Astrocyte of the spinal cord (primary cell): ENCODE data around the gene TMEM82.

Experiments
- DNase-seq: peaks from one replicate; pipeline ENCODE4 v3.0.0; 2011; ENCODE audit warnings: low read depth, low spot score
- H3K4me3 ChIP-seq: 2 replicates; pipeline ENCODE4 v1.5.1; 2011; ENCODE audit warnings: low read depth, mild to moderate bottlenecking, low read length, moderate library complexity
- in situ Hi-C: cut with HindIII; loops from 2 replicates; pipeline ENCODE4 v1.10.0; 2017; ENCODE audit warnings: low sequenced_read_pairs
- TF ChIP-seq, protein P1 (sequence below): IDR thresholded peaks from 2 replicates; pipeline ENCODE4 v1.5.1; 2012; ENCODE audit warnings: low read depth, mild to moderate bottlenecking, low read length, inconsistent platforms

Gene TMEM82

DNA sequence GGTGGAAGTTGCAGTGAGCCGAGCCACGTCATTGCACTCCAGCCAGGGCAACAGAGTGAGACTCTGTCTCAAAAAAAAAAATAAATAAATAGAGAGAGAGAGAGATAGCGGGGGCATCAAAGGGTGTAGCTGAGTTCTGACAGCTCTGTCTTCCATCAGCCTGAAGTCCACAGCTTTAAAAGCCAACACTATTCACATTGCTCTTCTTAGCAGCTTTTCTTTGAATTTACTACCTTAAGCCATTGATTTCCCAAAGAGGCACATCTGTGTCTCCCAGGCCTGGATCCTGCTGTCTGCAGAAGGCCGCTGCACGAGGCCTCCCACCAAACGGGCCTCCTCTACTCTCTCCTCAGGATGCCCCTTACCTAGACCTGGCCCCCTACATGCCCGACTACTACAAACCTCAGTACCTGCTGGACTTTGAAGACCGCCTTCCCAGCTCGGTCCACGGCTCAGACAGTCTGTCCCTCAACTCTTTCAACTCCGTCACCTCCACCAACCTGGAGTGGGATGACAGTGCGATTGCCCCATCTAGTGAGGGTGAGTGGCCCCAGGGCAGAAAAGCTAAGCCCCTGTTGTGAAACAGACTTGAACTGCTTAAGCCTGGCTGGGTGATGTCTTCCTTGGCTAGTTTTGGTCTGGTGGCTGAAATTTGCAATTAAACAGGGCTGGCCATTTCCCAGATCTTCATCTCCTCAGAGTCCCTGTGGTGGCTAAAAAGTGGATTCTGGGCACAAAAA lies 22.7 kb upstream of the TMEM82 start:
- in situ Hi-C loops: no loop called here
- TF ChIP-seq, protein P1, sequence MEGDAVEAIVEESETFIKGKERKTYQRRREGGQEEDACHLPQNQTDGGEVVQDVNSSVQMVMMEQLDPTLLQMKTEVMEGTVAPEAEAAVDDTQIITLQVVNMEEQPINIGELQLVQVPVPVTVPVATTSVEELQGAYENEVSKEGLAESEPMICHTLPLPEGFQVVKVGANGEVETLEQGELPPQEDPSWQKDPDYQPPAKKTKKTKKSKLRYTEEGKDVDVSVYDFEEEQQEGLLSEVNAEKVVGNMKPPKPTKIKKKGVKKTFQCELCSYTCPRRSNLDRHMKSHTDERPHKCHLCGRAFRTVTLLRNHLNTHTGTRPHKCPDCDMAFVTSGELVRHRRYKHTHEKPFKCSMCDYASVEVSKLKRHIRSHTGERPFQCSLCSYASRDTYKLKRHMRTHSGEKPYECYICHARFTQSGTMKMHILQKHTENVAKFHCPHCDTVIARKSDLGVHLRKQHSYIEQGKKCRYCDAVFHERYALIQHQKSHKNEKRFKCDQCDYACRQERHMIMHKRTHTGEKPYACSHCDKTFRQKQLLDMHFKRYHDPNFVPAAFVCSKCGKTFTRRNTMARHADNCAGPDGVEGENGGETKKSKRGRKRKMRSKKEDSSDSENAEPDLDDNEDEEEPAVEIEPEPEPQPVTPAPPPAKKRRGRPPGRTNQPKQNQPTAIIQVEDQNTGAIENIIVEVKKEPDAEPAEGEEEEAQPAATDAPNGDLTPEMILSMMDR: no peak
- no peak overlapping the region for H3K4me3 ChIP-seq
- no peak for DNase-seq

DNA sequence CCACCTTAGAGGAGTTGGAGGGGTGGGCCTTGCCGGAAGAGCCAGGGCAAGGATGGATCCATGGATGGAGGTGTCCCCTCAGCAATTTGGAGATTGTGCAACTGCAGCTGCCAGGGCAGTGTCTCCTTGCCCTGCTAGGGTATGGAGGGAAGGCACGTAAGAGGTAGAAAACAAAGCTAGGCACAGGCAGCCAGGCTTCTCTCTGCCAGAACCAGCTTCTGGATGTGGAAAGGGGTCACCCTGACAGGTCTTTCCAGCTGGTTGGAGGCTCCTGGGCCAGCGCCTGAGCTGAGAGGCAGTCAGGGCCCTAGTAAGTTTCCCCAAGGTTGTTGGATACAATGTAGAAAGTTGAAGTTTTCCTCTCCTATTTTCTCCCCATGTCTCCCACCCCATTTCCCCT lies 21.4 kb upstream of the TMEM82 start:
- in situ Hi-C loops: no loop called here
- DNase-seq: no peak
- TF ChIP-seq, protein P1: no peak
- no peak overlapping the region for H3K4me3 ChIP-seq

GRCh38 chr1:15722411-15722810 lies 19.9 kb upstream of the TMEM82 start:
- no peak for DNase-seq
- no peak overlapping the region for H3K4me3 ChIP-seq
- TF ChIP-seq, protein P1: no peak
- in situ Hi-C loops: no loop called here

- TF ChIP-seq, protein P1: no peak
- in situ Hi-C loops: no loop called here
- no peak overlapping the region for H3K4me3 ChIP-seq
- no peak for DNase-seq
Measured at GRCh38 chr1:15722836-15723532, 19.3 kb upstream of the TMEM82 start.

- in situ Hi-C loops: no loop called here
- no peak overlapping the region for H3K4me3 ChIP-seq
- TF ChIP-seq, protein P1: no peak
- DNase-seq: no peak
Measured at GRCh38 chr1:15723631-15724246, 18.6 kb upstream of the TMEM82 start.

GRCh38 chr1:15724949-15725880 lies 17.1 kb upstream of the TMEM82 start:
- in situ Hi-C loops: no loop called here

More at GRCh38 chr1:15724949-15725880, 17.1 kb upstream of the TMEM82 start:
- H3K4me3 ChIP-seq: no peak overlapping the region
- TF ChIP-seq, protein P1: no peak
- no peak for DNase-seq
